HG02938 (cell line): ENCODE results near the gene TMIGD3.
A peak's percentile ranks its signal among the peaks of the same experiment; 100 is the strongest.

Experiments
- ATAC-seq: cut with Tn5 transposase; IDR thresholded peaks from one replicate; pipeline ENCODE4 v1.9.1; 2021; ENCODE audit warnings: mild to moderate bottlenecking, moderate library complexity; ENCODE audit not compliant: unreplicated experiment

TMIGD3 gene

GRCh38 chr1:111448918-111449702, 54.3 kb downstream of the TMIGD3 start, which contains the start of the genes ATP5PB and WDR77:
TSS of gene ATP5PB (plus strand) at chr1:111449464. CDS start at chr1:111449542, 78 bp downstream.
TSS of gene WDR77 (minus strand) at chr1:111449256. CDS start at chr1:111449169, 87 bp downstream.
- ATAC-seq: peak; percentile 93

GRCh38 chr1:111448482-111448917, 54.9 kb downstream of the TMIGD3 start:
- peak; percentile 25 for ATAC-seq

GRCh38 chr1:111446967-111447892, 56.2 kb downstream of the TMIGD3 start:
- ATAC-seq: no peak

GRCh38 chr1:111446546-111446945, 56.9 kb downstream of the TMIGD3 start:
- ATAC-seq: no peak

- no peak for ATAC-seq
Observed at GRCh38 chr1:111444031-111444430, 59.4 kb downstream of the TMIGD3 start.

GRCh38 chr1:111442457-111442856, 61.0 kb downstream of the TMIGD3 start:
- ATAC-seq: no peak

GRCh38 chr1:111441573-111442192, 61.8 kb downstream of the TMIGD3 start:
- no peak for ATAC-seq

GRCh38 chr1:111439461-111440351, 63.7 kb downstream of the TMIGD3 start:
- ATAC-seq: no peak

- no peak for ATAC-seq
Observed at GRCh38 chr1:111436726-111437125, 66.7 kb downstream of the TMIGD3 start.
